ENCODE results near the gene CWF19L2.
"Not testable (repeated sequence)": the region's sequence is repeated elsewhere in the genome, so short reads cannot be mapped to it uniquely, and the experiment has no call there.

Gene CWF19L2

GRCh38 chr11:107457558-107458271 lies at the start of gene CWF19L2:
Gene CWF19L2 (minus strand): TSS chr11:107457825. CDS start chr11:107457816, 9 bp downstream.
- DNase-seq, result peak; percentile 91 to 95

- no peak for DNase-seq
Observed at GRCh38 chr11:107505647-107506225, 48.1 kb upstream of the CWF19L2 start.

- DNase-seq, result no peak
Observed at GRCh38 chr11:107504981-107505380, 47.4 kb upstream of the CWF19L2 start.

- no peak for DNase-seq
Observed at GRCh38 chr11:107501713-107502112, 44.1 kb upstream of the CWF19L2 start.

GRCh38 chr11:107497371-107497770 lies 39.7 kb upstream of the CWF19L2 start:
- DNase-seq, result not testable (repeated sequence)

GRCh38 chr11:107496011-107496410 lies 38.4 kb upstream of the CWF19L2 start:
- DNase-seq, result no peak

GRCh38 chr11:107494055-107494454 lies 36.4 kb upstream of the CWF19L2 start:
- no peak for DNase-seq

GRCh38 chr11:107493117-107493516 lies 35.5 kb upstream of the CWF19L2 start:
- no peak for DNase-seq

- no peak for DNase-seq
Observed at GRCh38 chr11:107490836-107491235, 33.2 kb upstream of the CWF19L2 start.

- DNase-seq, result no peak
Observed at GRCh38 chr11:107482234-107482633, 24.6 kb upstream of the CWF19L2 start.

GRCh38 chr11:107478922-107479321 lies 21.3 kb upstream of the CWF19L2 start:
- no peak for DNase-seq

- DNase-seq, result no peak
Observed at GRCh38 chr11:107477820-107478219, 20.2 kb upstream of the CWF19L2 start.

GRCh38 chr11:107473792-107474191 lies 16.2 kb upstream of the CWF19L2 start:
- no peak for DNase-seq

- no peak for DNase-seq
Observed at GRCh38 chr11:107472966-107473365, 15.3 kb upstream of the CWF19L2 start.

GRCh38 chr11:107468596-107468995 lies 11.0 kb upstream of the CWF19L2 start:
- peak in 1 of 2 experiments; percentile 6 for DNase-seq

- DNase-seq, result no peak
Observed at GRCh38 chr11:107467696-107468095, 10.1 kb upstream of the CWF19L2 start.

GRCh38 chr11:107466275-107466866 lies 8.7 kb upstream of the CWF19L2 start:
- DNase-seq, result not testable (repeated sequence)

- DNase-seq, result no peak
Observed at GRCh38 chr11:107457205-107457557, 444 bp downstream of the CWF19L2 start.

- DNase-seq, result no peak
Observed at GRCh38 chr11:107453594-107454286, 3.9 kb downstream of the CWF19L2 start.

GRCh38 chr11:107446822-107447431 lies 10.7 kb downstream of the CWF19L2 start:
- DNase-seq, result no peak

GRCh38 chr11:107442715-107443215 lies 14.9 kb downstream of the CWF19L2 start:
- DNase-seq, result no peak

GRCh38 chr11:107439586-107440167 lies 17.9 kb downstream of the CWF19L2 start:
- no peak for DNase-seq

- no peak for DNase-seq
Observed at GRCh38 chr11:107438148-107438547, 19.5 kb downstream of the CWF19L2 start.

All from SHP77 (cell line).